Uterus (tissue), 2 donors: Measurements from ENCODE around the gene DNAJB13.

Experiments
- POLR2A ChIP-seq, 2 donors: fragments of 450-650 bp; IDR thresholded peaks; one replicate each; pipeline ENCODE4 v1.6.1; 2016; ENCODE audit warnings: antibody characterized with exemption in 2 of 2, mild to moderate bottlenecking in 1 of 2, moderate library complexity in 1 of 2
- TF ChIP-seq, protein P1 (sequence below), 4 experiments: fragments of 200-600 bp in 2 of 4; fragments of 450-650 bp in 2 of 4; sonication (generic) in 2 of 4; IDR thresholded peaks; one replicate each; pipeline ENCODE4 v1.5.1; 2016 to 2019; ENCODE audit warnings: antibody characterized with exemption in 4 of 4, mild to moderate bottlenecking in 2 of 4, moderate library complexity in 1 of 4

DNA sequence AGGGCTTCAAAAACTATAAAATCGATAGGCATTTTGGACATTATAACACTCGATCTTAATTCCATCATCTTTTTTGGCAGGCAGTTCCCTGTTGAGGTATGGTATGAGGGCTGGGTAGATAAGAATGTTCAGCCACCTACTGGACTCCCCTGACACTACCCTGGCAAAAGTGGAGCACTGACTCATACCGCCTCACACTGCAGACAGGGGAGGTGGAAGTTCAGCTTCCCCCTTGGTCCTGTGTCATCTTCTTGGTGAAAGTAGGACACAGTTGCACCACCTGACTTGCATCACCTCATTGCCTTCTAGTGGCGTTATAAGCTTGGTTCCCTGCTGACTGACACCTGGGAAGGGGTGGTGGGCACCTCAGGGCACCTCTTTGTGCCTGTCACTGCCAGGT, 43.6 kb upstream of the DNAJB13 start:
- TF ChIP-seq, protein P1, sequence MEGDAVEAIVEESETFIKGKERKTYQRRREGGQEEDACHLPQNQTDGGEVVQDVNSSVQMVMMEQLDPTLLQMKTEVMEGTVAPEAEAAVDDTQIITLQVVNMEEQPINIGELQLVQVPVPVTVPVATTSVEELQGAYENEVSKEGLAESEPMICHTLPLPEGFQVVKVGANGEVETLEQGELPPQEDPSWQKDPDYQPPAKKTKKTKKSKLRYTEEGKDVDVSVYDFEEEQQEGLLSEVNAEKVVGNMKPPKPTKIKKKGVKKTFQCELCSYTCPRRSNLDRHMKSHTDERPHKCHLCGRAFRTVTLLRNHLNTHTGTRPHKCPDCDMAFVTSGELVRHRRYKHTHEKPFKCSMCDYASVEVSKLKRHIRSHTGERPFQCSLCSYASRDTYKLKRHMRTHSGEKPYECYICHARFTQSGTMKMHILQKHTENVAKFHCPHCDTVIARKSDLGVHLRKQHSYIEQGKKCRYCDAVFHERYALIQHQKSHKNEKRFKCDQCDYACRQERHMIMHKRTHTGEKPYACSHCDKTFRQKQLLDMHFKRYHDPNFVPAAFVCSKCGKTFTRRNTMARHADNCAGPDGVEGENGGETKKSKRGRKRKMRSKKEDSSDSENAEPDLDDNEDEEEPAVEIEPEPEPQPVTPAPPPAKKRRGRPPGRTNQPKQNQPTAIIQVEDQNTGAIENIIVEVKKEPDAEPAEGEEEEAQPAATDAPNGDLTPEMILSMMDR (IDR thresholded peaks at IDR 0.05) = no peak
- TF ChIP-seq POLR2A (IDR thresholded peaks at IDR 0.05) = no peak
